Adrenal gland (tissue), 12 donors: ENCODE results near the gene SSX3. TPM values are rescaled to one million over a fixed set of nuclear protein-coding genes. Genes with fewer than 3 reads are reported as not detected.
"Not testable (repeated sequence)": the region's sequence is repeated elsewhere in the genome, so short reads cannot be mapped to it uniquely, and the experiment has no call there.

Source experiments
- DNase-seq, 7 donors: peaks; one replicate each; pipeline ENCODE4 v3.0.0-alpha.2; 2019 to 2020
- H3K27ac ChIP-seq, 5 donors: fragments of 200-600 bp; sonication (generic) in 4 of 5; 1 replicate in 3 of 5; 2 replicates in 2 of 5; pipeline versions ENCODE4 v1.5.1 to v1.8.0; 2016 to 2020; ENCODE audit warnings: mild to moderate bottlenecking in 1 of 5
- H3K27me3 ChIP-seq: fragments of 200-600 bp; 2 replicates; pipeline ENCODE4 v1.8.0; 2021
- H3K36me3 ChIP-seq, 2 donors: fragments of 200-600 bp; replicated peaks in 1 of 2; 1 replicate in 1 of 2; 2 replicates in 1 of 2; pipeline versions ENCODE4 v1.5.1 to v1.8.0; 2018 to 2022
- H3K4me1 ChIP-seq, 2 donors: fragments of 200-600 bp; replicated peaks in 1 of 2; 1 replicate in 1 of 2; 2 replicates in 1 of 2; pipeline versions ENCODE4 v1.5.1 to v1.8.0; 2018 to 2021
- H3K4me3 ChIP-seq, 4 donors: fragments of 200-600 bp; sonication (generic) in 3 of 4; one replicate each; pipeline ENCODE4 v1.5.1; 2016 to 2018
- H3K9me3 ChIP-seq, 3 donors: fragments of 200-600 bp; sonication (generic) in 1 of 3; replicated peaks in 1 of 3; 1 replicate in 2 of 3; 2 replicates in 1 of 3; pipeline versions ENCODE4 v1.5.1 to v1.8.0; 2016 to 2021
- CTCF ChIP-seq, 6 experiments: fragments of 450-650 bp in 4 of 6; fragments of 200-600 bp in 2 of 6; sonication (generic) in 1 of 6; IDR thresholded peaks; 1 replicate in 5 of 6; 2 replicates in 1 of 6; pipeline versions ENCODE4 v1.5.1 to v1.8.0; 2016 to 2021; ENCODE audit warnings: antibody characterized with exemption in 6 of 6, mild to moderate bottlenecking in 2 of 6, moderate library complexity in 1 of 6
- POLR2A ChIP-seq, 2 donors: fragments of 450-650 bp; IDR thresholded peaks; one replicate each; pipeline ENCODE4 v1.6.1; 2017; ENCODE audit warnings: antibody characterized with exemption in 2 of 2, mild to moderate bottlenecking in 2 of 2, moderate library complexity in 1 of 2
- WGBS, 4 donors: extraction: QIAGEN DNeasy Blood & Tissue Kit in 2 of 4; methylation state at CpG; one replicate each; pipeline versions ENCODE4 v1.1.5 to v1.1.7; 2013 to 2017; 5-methylcytosine and 5-hydroxymethylcytosine counted together
- intact Hi-C, 2 donors: fragments of 100-400 bp; cut with DNase I; formaldehyde crosslinking; loops; one replicate each; pipeline versions ENCODE4 v1.14.1 to v1.15.0; 2022 to 2023
- polyA plus RNA-seq, 3 donors: library from polyadenylated mRNA; stranded (reverse); fragments of 200-250 nt in 2 of 3; fragments of 350-450 nt in 1 of 3; fragmentation: Illumina TruSeq in 1 of 3; extraction: RNeasy Lipid Tissue Mini Kit (QIAGEN cat#74804) in 1 of 3; gene quantifications; one replicate each; pipeline ENCODE4 v1.2.3, GENCODE V29; 2013 to 2014
- small RNA-seq, 2 donors: library from RNA; depleted of rRNA; stranded (forward); fragments of <200 nt; gene quantifications; one replicate each; pipeline ENCODE3, GENCODE V24; 2016
- total RNA-seq, 9 donors: library from RNA; depleted of rRNA in 4 of 9; stranded (reverse); fragments of >200 nt in 4 of 9; fragments of 120-200 nt in 1 of 9; fragmentation: NEBNext Ultra II Directional in 1 of 9; extraction: Animal tissue kit (Norgen Biotek cat#: 25700) in 1 of 9; gene quantifications; one replicate each; pipeline versions ENCODE4 v1.1.0 to v1.2.4, GENCODE V29; 2013 to 2023
- donor health status: healthy with polysubstance abuse.
- donor health status: Bipolar disorder and iron deficiency.
- donor health status: DM: yes; HTN: yes; CAD: no.
- donor health status: DM: no; HTN: no; CAD: no.
- donor health status: DM: no; HTN: no; CAD: no.
- donor health status: DM: yes; HTN: yes; CAD: no.

SSX3 gene
- total and polyA plus RNA-seq, 12 donors, result not detected

DNA sequence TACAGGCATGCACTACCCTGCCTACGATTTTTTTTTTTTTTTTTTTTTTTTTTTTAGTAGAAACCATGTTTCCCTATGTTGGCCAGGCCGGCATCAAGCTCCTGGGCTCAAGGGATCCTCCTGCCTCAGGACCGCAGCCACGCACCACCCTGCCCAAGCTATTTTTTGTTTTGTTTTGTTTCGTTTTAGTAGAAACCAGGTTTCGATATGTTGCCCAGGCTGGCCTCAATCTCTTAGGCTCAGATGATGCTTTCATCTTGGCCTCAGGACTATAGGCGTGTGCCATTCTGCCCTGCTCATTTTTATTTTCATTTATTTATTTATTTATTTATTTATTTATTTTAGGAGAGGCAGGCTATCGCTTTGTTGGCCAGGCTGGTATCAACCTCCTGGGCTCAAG, 1.2 kb upstream of the SSX3 start:
- no peak overlapping the region for H3K27ac ChIP-seq
- no peak for DNase-seq
- intact Hi-C loops, result no loop called here
- TF ChIP-seq CTCF (IDR thresholded peaks at IDR 0.05) (no peak), POLR2A (IDR thresholded peaks at IDR 0.05) (no peak)
- H3K36me3 ChIP-seq, result no peaks in the 10 kb centered on the region
- no peaks in the 10 kb centered on the region for H3K4me1 ChIP-seq
- 81 to 87% (median 86%) methylated on average over 8 of the region's 8 CpGs for WGBS, 4 donors
- no peaks in the 10 kb centered on the region for H3K9me3 ChIP-seq
- no peak overlapping the region for H3K4me3 ChIP-seq
- peaks cover 5% of the 10 kb centered on the region for H3K27me3 ChIP-seq

- WGBS, 4 donors, result 39 to 53% (median 48%) methylated on average over 7 to 8 of the region's 8 CpGs
- DNase-seq, intact Hi-C loops, H3K36me3 ChIP-seq, H3K4me3 ChIP-seq, H3K27me3 ChIP-seq, H3K9me3 ChIP-seq, H3K4me1 ChIP-seq, H3K27ac ChIP-seq: not testable (repeated sequence)
Measured at GRCh38 chrX:48346059-48346458, 10.4 kb downstream of the SSX3 start.

- H3K27me3 ChIP-seq, DNase-seq, H3K4me1 ChIP-seq, H3K9me3 ChIP-seq, intact Hi-C loops, H3K36me3 ChIP-seq, H3K27ac ChIP-seq, H3K4me3 ChIP-seq: not testable (repeated sequence)
- WGBS, 4 donors, result 40 to 75% (median 69%) methylated on average over 1 to 2 of the region's 2 CpGs
Measured at GRCh38 chrX:48313996-48314395, 42.5 kb downstream of the SSX3 start.

GRCh38 chrX:48306175-48306574, 50.3 kb downstream of the SSX3 start:
- no peak overlapping the region for H3K4me3 ChIP-seq
- H3K36me3 ChIP-seq, result no peaks in the 10 kb centered on the region
- no peak for TF ChIP-seq CTCF (IDR thresholded peaks at IDR 0.05)
- TF ChIP-seq POLR2A (IDR thresholded peaks at IDR 0.05), result no peak
- H3K27me3 ChIP-seq, result no peaks in the 10 kb centered on the region
- DNase-seq, result no peak
- H3K9me3 ChIP-seq, result no peaks in the 10 kb centered on the region
- H3K27ac ChIP-seq, result no peak overlapping the region
- WGBS, 4 donors, result 76 to 85% (median 82%) methylated on average over 10 to 11 of the region's 11 CpGs
- no peaks in the 10 kb centered on the region for H3K4me1 ChIP-seq
- intact Hi-C loops, result no loop called here

Small RNAs within 50 kb of the gene (small RNA-seq; reads per million reads assigned to genes)
- gene AL606490.7 (0 reads per million in 2 donors), gene AL606490.9 (0 reads per million in 2 donors)

Other genes starting within 250 kb of the SSX3 start
- gene SPACA5B, start 226.1 kb downstream of the SSX3 start, total RNA-seq, result not detected
- gene SPACA5B, start 226.1 kb downstream of the SSX3 start, polyA plus RNA-seq, result not detected
- gene SSX5, start 159.9 kb downstream of the SSX3 start, total RNA-seq, result not detected
- not detected for gene SSX5, start 159.9 kb downstream of the SSX3 start, polyA plus RNA-seq
- under 1 TPM in 2 of 9 donors, not detected in 7; 0.23 to 0.29 TPM for gene SSX1, start 101.3 kb downstream of the SSX3 start, total RNA-seq
- gene SSX1, start 101.3 kb downstream of the SSX3 start, polyA plus RNA-seq, result not detected
- gene SSX4, start 26.8 kb upstream of the SSX3 start, total RNA-seq, result not detected
- not detected for gene SSX4, start 26.8 kb upstream of the SSX3 start, polyA plus RNA-seq
- not detected for gene SSX4B, start 55.3 kb upstream of the SSX3 start, total RNA-seq
- gene SSX4B, start 55.3 kb upstream of the SSX3 start, polyA plus RNA-seq, result not detected
- 1 to 10 TPM in 7 of 9 donors, under 1 TPM in 2; 0.11 to 6.6 (median 4.3) TPM for gene SLC38A5, start 113.6 kb upstream of the SSX3 start, total RNA-seq
- 1 to 10 TPM; 3.7 to 6.2 (median 6.0) TPM for gene SLC38A5, start 113.6 kb upstream of the SSX3 start, polyA plus RNA-seq
- gene FTSJ1, start 119.5 kb upstream of the SSX3 start, total RNA-seq, result 10 to 100 TPM; 27.8 to 83.4 (median 39.0) TPM
- gene FTSJ1, start 119.5 kb upstream of the SSX3 start, polyA plus RNA-seq, result 10 to 100 TPM; 42.2 to 59.2 (median 52.0) TPM
- gene PORCN, start 152.3 kb upstream of the SSX3 start, total RNA-seq, result 100 to 1,000 TPM in 2 of 9 donors, 10 to 100 TPM in 6, 1 to 10 TPM in 1; 9.5 to 290 (median 88.8) TPM
- gene PORCN, start 152.3 kb upstream of the SSX3 start, polyA plus RNA-seq, result 100 to 1,000 TPM in 1 of 3 donors, 10 to 100 TPM in 2; 36.6 to 199 (median 60.1) TPM
- 100 to 1,000 TPM in 8 of 9 donors, 10 to 100 TPM in 1; 85.8 to 678 (median 152) TPM for gene EBP, start 165.1 kb upstream of the SSX3 start, total RNA-seq
- gene EBP, start 165.1 kb upstream of the SSX3 start, polyA plus RNA-seq, result 1,000 to 10,000 TPM in 1 of 3 donors, 100 to 1,000 TPM in 2; 119 to 1,010 (median 252) TPM
- gene TBC1D25, start 183.0 kb upstream of the SSX3 start, total RNA-seq, result 10 to 100 TPM in 7 of 9 donors, 1 to 10 TPM in 2; 9.0 to 31.0 (median 15.7) TPM
- gene TBC1D25, start 183.0 kb upstream of the SSX3 start, polyA plus RNA-seq, result 10 to 100 TPM in 1 of 3 donors, 1 to 10 TPM in 2; 8.9 to 12.5 (median 9.5) TPM
- gene RBM3, start 217.8 kb upstream of the SSX3 start, total RNA-seq, result 100 to 1,000 TPM in 6 of 9 donors, 10 to 100 TPM in 3; 52.9 to 284 (median 127) TPM
- 100 to 1,000 TPM; 170 to 234 (median 224) TPM for gene RBM3, start 217.8 kb upstream of the SSX3 start, polyA plus RNA-seq
- gene WDR13, start 240.8 kb upstream of the SSX3 start, total RNA-seq, result 100 to 1,000 TPM in 8 of 9 donors, 10 to 100 TPM in 1; 93.0 to 232 (median 166) TPM
- gene WDR13, start 240.8 kb upstream of the SSX3 start, polyA plus RNA-seq, result 100 to 1,000 TPM in 2 of 3 donors, 10 to 100 TPM in 1; 53.5 to 677 (median 535) TPM